HepG2 (cell line): ENCODE measurements around the gene CFAP73. TPM values are rescaled to one million over a fixed set of nuclear protein-coding genes. Genes with fewer than 3 reads are reported as not detected.

Experiments used
- ARID2 ChIP-seq: sonication (generic); formaldehyde crosslinking; IDR thresholded peaks from 2 replicates; pipeline ENCODE4 v1.8.1; 2022; ENCODE audit warnings: mild to moderate bottlenecking, missing genetic modification reagents, borderline replicate concordance
- CCAR2 ChIP-seq: fragments of 200-400 bp; formaldehyde crosslinking; optimal IDR thresholded peaks from 2 replicates; pipeline ENCODE3; 2018; ENCODE audit warnings: low read depth, mild to moderate bottlenecking, low read length, moderate library complexity
- JARID2 ChIP-seq: sonication (generic); formaldehyde crosslinking; IDR thresholded peaks from 2 replicates; pipeline ENCODE4 v1.8.1; 2023; ENCODE audit warnings: missing genetic modification reagents, inconsistent platforms; ENCODE audit not compliant: insufficient replicate concordance
- JUN ChIP-seq: sonication (generic); formaldehyde crosslinking; IDR thresholded peaks from 2 replicates; pipeline ENCODE4 v1.4.0; 2020; ENCODE audit warnings: mild to moderate bottlenecking, missing genetic modification reagents
- KLF16 ChIP-seq, 2 experiments: sonication (generic) in 1 of 2; formaldehyde crosslinking in 1 of 2; IDR thresholded peaks; 2 replicates each; pipeline versions ENCODE4 v1.6.1 to v1.8.0; 2016 to 2023; ENCODE audit warnings: missing genetic modification reagents in 2 of 2, missing compliant biosample characterization in 1 of 2
- MED13 ChIP-seq: sonication (generic); formaldehyde crosslinking; IDR thresholded peaks from 2 replicates; pipeline ENCODE4 v1.5.0; 2020; ENCODE audit warnings: missing genetic modification reagents
- MLLT10 ChIP-seq: sonication (generic); formaldehyde crosslinking; IDR thresholded peaks from 2 replicates; pipeline ENCODE4 v1.4.0; 2020; ENCODE audit warnings: missing genetic modification reagents
- MTF1 ChIP-seq: sonication (generic); formaldehyde crosslinking; IDR thresholded peaks from 2 replicates; pipeline ENCODE4 v1.5.0; 2020; ENCODE audit warnings: missing genetic modification reagents
- RELA ChIP-seq: sonication (generic); formaldehyde crosslinking; IDR thresholded peaks from 2 replicates; pipeline ENCODE4 v1.4.0; 2020; ENCODE audit warnings: missing genetic modification reagents
- RFXANK ChIP-seq: IDR thresholded peaks from 2 replicates; pipeline ENCODE4 v1.6.1; 2016
- SP4 ChIP-seq: sonication (generic); formaldehyde crosslinking; IDR thresholded peaks from 2 replicates; pipeline ENCODE4 v1.8.1; 2023; ENCODE audit warnings: mild to moderate bottlenecking, missing genetic modification reagents
- TEAD2 ChIP-seq: sonication (generic); formaldehyde crosslinking; IDR thresholded peaks from 2 replicates; pipeline ENCODE4 v1.9.0; 2021; ENCODE audit warnings: missing genetic modification reagents
- TERF1 ChIP-seq: sonication (generic); formaldehyde crosslinking; IDR thresholded peaks from 2 replicates; pipeline ENCODE4 v1.8.0; 2022; ENCODE audit warnings: mild to moderate bottlenecking, missing genetic modification reagents, moderate library complexity
- TFAP4 ChIP-seq: sonication (generic); IDR thresholded peaks from 2 replicates; pipeline ENCODE4 v1.6.1; 2016; ENCODE audit warnings: low read depth, borderline replicate concordance
- ZBTB1 ChIP-seq: sonication (generic); formaldehyde crosslinking; IDR thresholded peaks from 2 replicates; pipeline ENCODE4 v1.4.0; 2020; ENCODE audit warnings: missing genetic modification reagents, borderline replicate concordance
- ZBTB34 ChIP-seq: sonication (generic); formaldehyde crosslinking; IDR thresholded peaks from 2 replicates; pipeline ENCODE4 v1.8.0; 2022; ENCODE audit warnings: mild to moderate bottlenecking, missing genetic modification reagents
- ZBTB38 ChIP-seq: sonication (generic); formaldehyde crosslinking; IDR thresholded peaks from 2 replicates; pipeline ENCODE4 v1.5.1; 2020; ENCODE audit warnings: mild to moderate bottlenecking, missing genetic modification reagents
- ZEB1 ChIP-seq: IDR thresholded peaks from 2 replicates; pipeline ENCODE4 v1.6.1; 2012; ENCODE audit warnings: mild to moderate bottlenecking, low read depth, inconsistent platforms; ENCODE audit not compliant: insufficient replicate concordance
- ZMAT3 ChIP-seq: sonication (generic); formaldehyde crosslinking; conservative IDR thresholded peaks from 2 replicates; pipeline ENCODE4 v1.7.0; 2021; ENCODE audit warnings: missing genetic modification reagents
- ZNF337 ChIP-seq: sonication (generic); formaldehyde crosslinking; IDR thresholded peaks from 2 replicates; pipeline ENCODE4 v1.5.1; 2020; ENCODE audit warnings: missing genetic modification reagents, low read depth, mild to moderate bottlenecking, borderline replicate concordance
- ZNF354B ChIP-seq: sonication (generic); formaldehyde crosslinking; IDR thresholded peaks from 2 replicates; pipeline ENCODE4 v1.8.0; 2022; ENCODE audit warnings: mild to moderate bottlenecking, missing genetic modification reagents
- ZNF451 ChIP-seq: sonication (generic); formaldehyde crosslinking; IDR thresholded peaks from 2 replicates; pipeline ENCODE4 v1.5.0; 2020; ENCODE audit warnings: mild to moderate bottlenecking, missing genetic modification reagents
- ZNF496 ChIP-seq: sonication (generic); formaldehyde crosslinking; IDR thresholded peaks from 2 replicates; pipeline ENCODE4 v1.8.1; 2023; ENCODE audit warnings: mild to moderate bottlenecking, moderate library complexity, missing genetic modification reagents; ENCODE audit not compliant: insufficient replicate concordance
- ZNF530 ChIP-seq: sonication (generic); formaldehyde crosslinking; IDR thresholded peaks from 2 replicates; pipeline ENCODE4 v1.5.0; 2020; ENCODE audit warnings: low read depth, mild to moderate bottlenecking, missing genetic modification reagents
- ZNF552 ChIP-seq: sonication (generic); formaldehyde crosslinking; IDR thresholded peaks from 2 replicates; pipeline ENCODE4 v1.9.0; 2022; ENCODE audit warnings: missing genetic modification reagents, mild to moderate bottlenecking, borderline replicate concordance
- ZNF7 ChIP-seq: IDR thresholded peaks from 2 replicates; pipeline ENCODE4 v1.6.1; 2016; ENCODE audit warnings: missing biosample characterization, missing genetic modification reagents
- ZNF746 ChIP-seq: sonication (generic); formaldehyde crosslinking; IDR thresholded peaks from 2 replicates; pipeline ENCODE4 v1.8.0; 2022; ENCODE audit warnings: mild to moderate bottlenecking, missing genetic modification reagents
- ZNF839 ChIP-seq: sonication (generic); formaldehyde crosslinking; IDR thresholded peaks from 2 replicates; pipeline ENCODE4 v1.4.0; 2020; ENCODE audit warnings: missing genetic modification reagents, mild to moderate bottlenecking, borderline replicate concordance
- polyA plus RNA-seq, 8 experiments: library from polyadenylated mRNA; depleted of rRNA in 3 of 8; stranded (reverse) in 7 of 8; unstranded in 1 of 8; fragments of >200 nt; fragmentation: Illumina TruSeq in 4 of 8; extraction: Trizol in 4 of 8; gene quantifications; 2 replicates each; pipeline versions ENCODE4 v1.2.1 to v1.2.3, GENCODE V29; 2011 to 2016; ENCODE audit warnings: low read depth in 4 of 8, missing spikeins in 1 of 8, mixed read lengths in 1 of 8; ENCODE audit not compliant: insufficient read depth in 1 of 8
- total RNA-seq, 5 experiments: library from RNA; depleted of rRNA; stranded (reverse); fragments of >200 nt; fragmentation: Illumina TruSeq; extraction: Trizol; gene quantifications; 2 replicates each; pipeline ENCODE4 v1.2.3, GENCODE V29; 2016; ENCODE audit warnings: low read depth in 1 of 5

The CFAP73 gene
- total and polyA plus RNA-seq, 2 of the 13 experiments (the other 11 are each of a cell fraction or from before 2014, with no cell fraction given) = not detected

DNA sequence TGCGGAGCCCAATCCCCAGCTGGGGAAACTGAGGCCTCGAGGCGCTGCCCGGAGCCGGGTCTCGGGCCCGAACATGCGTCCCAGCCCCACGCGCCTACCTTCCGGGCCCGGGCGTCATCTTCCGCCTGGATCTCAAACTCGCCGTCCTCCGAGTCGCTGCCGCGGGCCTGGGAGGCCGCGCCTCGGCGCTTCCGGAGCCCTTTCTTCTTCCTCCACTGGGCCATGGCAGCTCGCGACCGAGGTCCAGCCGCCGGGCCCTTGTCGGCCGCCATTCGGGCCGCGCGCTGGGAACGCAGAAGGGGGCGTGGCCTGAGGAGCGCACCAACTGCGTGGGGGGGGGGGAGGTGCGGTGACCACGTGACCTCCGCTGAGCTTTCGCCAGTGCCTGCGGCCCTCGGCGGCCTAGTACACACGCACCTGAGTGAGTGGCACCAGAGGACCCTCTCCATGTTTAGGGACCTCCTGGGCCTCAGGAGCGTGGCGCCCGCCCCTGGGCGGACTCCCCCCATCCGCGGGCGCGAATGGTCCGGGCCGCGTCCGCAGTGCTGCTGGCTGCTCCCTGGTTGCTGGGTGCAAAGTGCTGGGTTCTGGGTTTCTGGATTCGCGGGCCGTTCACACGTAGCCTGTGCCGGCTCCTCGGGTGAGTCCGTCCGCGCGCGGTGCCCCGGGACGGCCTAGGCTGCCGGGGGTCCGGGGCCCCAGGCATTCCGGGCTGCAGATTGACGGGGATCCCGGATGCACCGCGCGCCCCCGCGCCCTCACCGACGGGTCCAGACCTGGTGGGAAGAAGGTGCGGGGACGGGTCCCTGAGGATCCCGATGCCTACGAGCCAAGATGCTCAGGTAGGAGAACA is 35.9 kb downstream of the CFAP73 start, which contains the start of the genes DDX54 and RITA1 (continued):
- TF ChIP-seq ZNF337 (CRISPR knock-in tag) (no peak), TFAP4 (no peak; the same call in 1 of the 2 replicates), CCAR2 (no peak), MLLT10 (CRISPR knock-in tag) (no peak), ZNF839 (CRISPR knock-in tag) (peak; percentile 87; the same call in 1 of the 2 replicates), TEAD2 (CRISPR knock-in tag) (no peak), ZBTB1 (CRISPR knock-in tag) (no peak), ZNF451 (CRISPR knock-in tag) (peak; percentile 81), KLF16 (CRISPR knock-in tag; IDR thresholded peaks at IDR 0.05) (peak; percentile 21 to 77; a peak in 2 of 4 replicates), ZNF746 (CRISPR knock-in tag) (peak; percentile 76; the same call in 1 of the 2 replicates), ZNF496 (CRISPR knock-in tag) (no peak), JARID2 (no peak), ZEB1 (no peak), MED13 (CRISPR knock-in tag) (peak; percentile 78; the same call in 1 of the 2 replicates), ZBTB34 (CRISPR knock-in tag) (no peak), ZNF354B (CRISPR knock-in tag) (no peak), ZNF530 (no peak), RFXANK (CRISPR knock-in tag) (no peak), JUN (no peak), SP4 (CRISPR knock-in tag) (peak; percentile 71; the same call in 1 of the 2 replicates), MTF1 (CRISPR knock-in tag) (peak; percentile 3; the same call in 1 of the 2 replicates), TERF1 (CRISPR knock-in tag) (no peak), RELA (CRISPR knock-in tag) (peak; percentile 65), ZBTB38 (peak; percentile 18; the same call in 1 of the 2 replicates), ZNF552 (CRISPR knock-in tag) (peak; percentile 82), ARID2 (CRISPR knock-in tag) (no peak; the same call in 1 of the 2 replicates), ZNF7 (no peak), ZMAT3 (CRISPR knock-in tag) (peak; percentile 23; the same call in 1 of the 2 replicates)
